Measurements from ENCODE around the gene PPP4R3B.

DNA sequence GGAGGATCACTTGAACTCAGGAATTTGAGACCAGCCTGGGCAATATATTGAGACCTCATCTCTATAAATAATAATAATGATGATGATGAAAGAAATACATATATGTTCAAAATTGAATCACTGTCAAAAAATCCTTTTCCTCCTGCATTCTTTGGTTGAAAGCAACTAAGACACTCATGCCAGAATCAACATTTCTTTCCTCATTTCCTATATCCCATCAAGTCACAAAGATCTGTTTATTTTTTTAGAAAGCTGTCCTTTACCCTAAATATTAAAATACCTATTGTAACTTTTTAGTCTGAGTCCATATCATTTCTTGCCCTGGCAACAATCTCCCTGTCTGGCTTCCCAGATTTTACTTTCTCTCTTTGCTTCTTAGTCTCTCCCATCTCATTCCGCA is 31.8 kb upstream of the PPP4R3B start:
- TF ChIP-seq, protein P1, sequence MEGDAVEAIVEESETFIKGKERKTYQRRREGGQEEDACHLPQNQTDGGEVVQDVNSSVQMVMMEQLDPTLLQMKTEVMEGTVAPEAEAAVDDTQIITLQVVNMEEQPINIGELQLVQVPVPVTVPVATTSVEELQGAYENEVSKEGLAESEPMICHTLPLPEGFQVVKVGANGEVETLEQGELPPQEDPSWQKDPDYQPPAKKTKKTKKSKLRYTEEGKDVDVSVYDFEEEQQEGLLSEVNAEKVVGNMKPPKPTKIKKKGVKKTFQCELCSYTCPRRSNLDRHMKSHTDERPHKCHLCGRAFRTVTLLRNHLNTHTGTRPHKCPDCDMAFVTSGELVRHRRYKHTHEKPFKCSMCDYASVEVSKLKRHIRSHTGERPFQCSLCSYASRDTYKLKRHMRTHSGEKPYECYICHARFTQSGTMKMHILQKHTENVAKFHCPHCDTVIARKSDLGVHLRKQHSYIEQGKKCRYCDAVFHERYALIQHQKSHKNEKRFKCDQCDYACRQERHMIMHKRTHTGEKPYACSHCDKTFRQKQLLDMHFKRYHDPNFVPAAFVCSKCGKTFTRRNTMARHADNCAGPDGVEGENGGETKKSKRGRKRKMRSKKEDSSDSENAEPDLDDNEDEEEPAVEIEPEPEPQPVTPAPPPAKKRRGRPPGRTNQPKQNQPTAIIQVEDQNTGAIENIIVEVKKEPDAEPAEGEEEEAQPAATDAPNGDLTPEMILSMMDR (conservative IDR thresholded peaks at IDR 0.05; ENCODE audit: low read depth, low read length) = no peak
- TF ChIP-seq POLR2A (IDR thresholded peaks at IDR 0.05; ENCODE audit: low read depth, low read length) (no peak), FOS (IDR thresholded peaks at IDR 0.05; ENCODE audit: low read depth, low read length) (no peak), CEBPB (IDR thresholded peaks at IDR 0.05; ENCODE audit: low read depth, low read length) (no peak), RAD21 (IDR thresholded peaks at IDR 0.05; ENCODE audit: low read length) (no peak), MAFK (IDR thresholded peaks at IDR 0.05; ENCODE audit: low read depth, low read length) (no peak), MAZ (IDR thresholded peaks at IDR 0.05; ENCODE audit: borderline replicate concordance, low read depth, low read length) (no peak)
- TF ChIP-seq, protein P2, sequence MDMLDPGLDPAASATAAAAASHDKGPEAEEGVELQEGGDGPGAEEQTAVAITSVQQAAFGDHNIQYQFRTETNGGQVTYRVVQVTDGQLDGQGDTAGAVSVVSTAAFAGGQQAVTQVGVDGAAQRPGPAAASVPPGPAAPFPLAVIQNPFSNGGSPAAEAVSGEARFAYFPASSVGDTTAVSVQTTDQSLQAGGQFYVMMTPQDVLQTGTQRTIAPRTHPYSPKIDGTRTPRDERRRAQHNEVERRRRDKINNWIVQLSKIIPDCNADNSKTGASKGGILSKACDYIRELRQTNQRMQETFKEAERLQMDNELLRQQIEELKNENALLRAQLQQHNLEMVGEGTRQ (IDR thresholded peaks at IDR 0.05; ENCODE audit: low read depth, low read length) = no peak
